HG03378 (cell line): ENCODE results near the gene OGT.
"Not testable (repeated sequence)": the region's sequence is repeated elsewhere in the genome, so short reads cannot be mapped to it uniquely, and the experiment has no call there.

Experiments used
- ATAC-seq: cut with Tn5 transposase; IDR thresholded peaks from one replicate; pipeline ENCODE4 v1.9.1; 2021; ENCODE audit warnings: mild to moderate bottlenecking, moderate library complexity; ENCODE audit not compliant: unreplicated experiment

The OGT gene

GRCh38 chrX:71537743-71538142 is 4.8 kb downstream of the OGT start:
- ATAC-seq: no peak

GRCh38 chrX:71540801-71541200 is 7.9 kb downstream of the OGT start:
- ATAC-seq: peak; percentile 18

- ATAC-seq: peak; percentile 85
Measured at GRCh38 chrX:71541210-71542022, 8.5 kb downstream of the OGT start.

DNA sequence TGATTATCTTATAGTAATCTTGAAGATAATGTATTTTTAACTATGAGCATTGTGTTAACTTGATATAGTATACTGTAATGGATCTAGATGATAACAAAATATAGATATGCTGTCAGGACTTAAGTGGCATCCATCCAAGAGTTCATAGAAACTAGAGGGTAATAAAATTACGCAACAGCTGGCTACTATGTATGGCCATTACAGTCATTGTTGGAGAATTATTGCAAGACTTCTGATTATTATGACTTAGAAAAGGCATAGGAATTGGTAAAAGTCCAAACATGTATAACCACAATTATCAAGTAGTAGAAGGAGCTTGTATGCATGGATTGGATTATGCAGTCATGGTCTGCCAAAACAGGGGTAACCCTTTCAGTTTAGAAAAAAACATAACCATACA is 9.5 kb downstream of the OGT start:
- no peak for ATAC-seq

DNA sequence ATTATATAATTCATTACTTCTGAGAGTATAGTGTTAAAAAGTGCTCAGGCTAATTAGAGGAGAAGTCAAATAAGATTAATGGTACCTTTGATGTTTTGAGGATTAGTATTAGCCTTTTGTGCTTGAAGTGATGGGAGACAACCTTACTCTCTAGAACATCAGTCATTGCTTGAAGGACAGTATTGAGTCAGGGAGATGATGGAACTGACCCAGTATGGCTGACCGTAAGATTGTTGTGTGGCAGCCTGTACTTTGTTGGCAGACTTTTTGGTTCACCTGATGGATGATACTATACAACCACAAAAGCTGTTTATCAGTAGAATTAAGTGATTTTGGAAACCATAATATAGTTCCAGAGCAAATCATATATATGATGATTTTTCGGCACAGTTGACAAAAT is 9.9 kb downstream of the OGT start:
- no peak for ATAC-seq

DNA sequence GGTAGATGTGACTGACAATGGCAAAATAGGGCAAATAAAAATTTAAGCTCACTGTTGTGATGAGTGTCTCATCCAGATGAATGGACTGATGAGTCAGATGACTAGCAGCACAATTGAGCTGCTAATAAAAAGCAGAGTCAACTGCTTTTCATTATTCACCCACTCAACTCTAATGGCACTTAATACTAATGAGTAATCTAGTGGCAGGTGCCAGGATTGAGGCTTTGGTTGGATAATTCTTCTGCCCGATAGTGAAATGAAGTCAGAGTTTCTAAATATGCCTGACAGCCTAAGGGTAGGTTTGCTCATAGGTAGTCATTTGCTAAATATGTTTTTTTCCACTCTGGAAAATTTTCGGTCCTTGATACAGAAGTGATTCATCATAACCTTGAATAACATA is 10.4 kb downstream of the OGT start:
- no peak for ATAC-seq

GRCh38 chrX:71545364-71545763 is 12.5 kb downstream of the OGT start:
- no peak for ATAC-seq

DNA sequence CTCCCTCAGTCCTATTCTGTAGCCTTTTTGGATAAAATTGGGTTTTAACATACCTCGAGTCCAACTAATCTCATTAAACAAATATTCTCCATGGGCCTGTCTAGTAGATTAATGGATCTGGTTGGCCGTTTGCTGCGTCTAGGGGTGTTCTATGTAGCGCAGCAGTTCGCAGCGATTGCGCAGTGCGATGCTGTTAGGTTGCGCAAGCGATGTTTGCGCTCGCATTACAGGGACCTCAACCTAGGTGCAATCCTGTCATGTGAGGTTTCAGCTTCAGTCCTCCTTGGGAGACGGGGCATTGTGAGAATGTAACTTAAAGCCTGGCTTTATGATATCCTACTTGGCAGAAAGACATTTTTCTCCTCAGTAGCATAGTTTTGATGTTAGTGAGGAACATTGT is 14.0 kb downstream of the OGT start:
- no peak for ATAC-seq

GRCh38 chrX:71547339-71547738 is 14.4 kb downstream of the OGT start:
- ATAC-seq: no peak

- ATAC-seq: no peak
Measured at GRCh38 chrX:71549986-71550385, 17.1 kb downstream of the OGT start.

DNA sequence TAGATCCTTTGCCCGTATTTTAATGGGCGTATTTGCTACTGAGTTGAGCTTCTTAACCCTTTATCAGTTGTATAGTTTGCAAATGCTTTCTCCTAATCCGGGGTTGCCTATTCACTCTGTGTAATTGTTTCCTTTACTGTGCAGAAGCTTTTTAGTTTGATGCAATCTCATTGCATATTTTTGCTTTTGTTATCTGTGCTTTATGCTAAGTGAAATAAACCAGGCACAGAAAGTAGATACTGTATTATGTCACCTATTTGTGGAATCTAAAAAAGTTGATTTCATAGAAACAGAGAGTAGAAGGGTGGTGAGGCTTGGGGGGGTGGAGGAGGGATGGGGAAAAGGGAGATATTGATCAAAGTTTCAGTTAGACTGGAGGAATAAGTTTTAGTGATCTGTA is 17.7 kb downstream of the OGT start:
- no peak for ATAC-seq

DNA sequence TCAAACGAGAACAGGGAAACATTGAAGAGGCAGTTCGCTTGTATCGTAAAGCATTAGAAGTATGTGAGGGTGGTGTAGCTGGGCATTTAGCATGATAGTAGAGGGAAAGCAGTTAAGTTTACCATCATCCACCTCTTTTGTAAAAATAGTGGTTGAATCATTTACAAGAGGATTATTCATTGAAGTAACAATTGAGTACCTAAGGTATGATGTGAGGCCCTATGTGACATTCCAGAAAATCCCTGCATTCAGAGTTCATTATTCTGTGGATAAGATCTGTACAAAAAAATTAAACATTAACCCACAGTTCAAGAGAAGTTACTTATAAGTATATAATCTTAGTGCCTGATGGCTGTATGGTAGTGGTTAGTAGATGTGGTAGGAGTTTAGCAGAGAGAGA is 23.1 kb downstream of the OGT start:
- ATAC-seq: no peak

- no peak for ATAC-seq
Measured at GRCh38 chrX:71558920-71559319, 26.0 kb downstream of the OGT start.

DNA sequence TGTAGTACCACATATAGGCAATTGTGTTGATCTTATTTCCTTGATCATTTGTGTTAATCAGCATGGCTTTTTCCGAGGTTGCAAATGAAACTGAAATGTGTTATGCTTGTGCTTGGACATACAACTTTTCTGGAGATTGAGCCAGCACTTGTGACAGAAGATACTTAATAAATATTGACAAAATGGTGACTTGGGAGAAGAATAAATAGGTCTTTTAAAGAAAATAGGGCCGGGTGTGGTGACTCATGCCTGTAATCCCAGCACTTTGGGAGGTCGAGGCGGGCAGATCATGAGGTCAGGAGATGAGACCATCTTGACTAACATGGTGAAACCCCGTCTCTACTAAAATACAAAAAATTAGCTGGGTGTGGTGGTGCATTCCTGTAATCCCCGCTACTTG is 26.9 kb downstream of the OGT start:
- not testable (repeated sequence) for ATAC-seq

- ATAC-seq: no peak
Measured at GRCh38 chrX:71563921-71564320, 31.0 kb downstream of the OGT start.

DNA sequence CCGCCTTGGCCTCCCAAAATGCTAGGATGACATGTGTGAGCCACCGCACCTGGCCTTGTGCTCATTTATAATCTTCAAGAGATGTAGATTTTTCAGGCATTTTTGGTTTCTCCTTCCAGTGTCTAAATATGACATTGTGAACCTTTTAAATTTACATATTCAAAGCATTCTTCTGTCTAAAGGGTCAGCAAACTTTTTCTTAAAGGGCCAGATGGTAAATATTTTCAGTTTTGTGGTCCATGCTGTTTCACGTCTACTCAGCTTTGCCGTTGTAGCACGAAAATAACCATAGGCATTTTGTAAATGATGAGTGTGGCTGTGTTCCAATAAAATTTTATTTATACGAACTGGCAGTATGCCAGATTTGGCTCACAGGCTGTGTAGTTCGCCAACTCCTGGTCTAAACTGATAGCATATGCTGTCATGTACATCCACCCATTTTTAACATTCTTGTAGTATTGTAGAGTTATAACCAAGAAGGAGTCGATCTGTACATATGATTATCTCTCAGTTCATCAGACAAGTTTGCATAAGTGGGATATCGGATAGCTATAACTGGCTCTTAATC is 32.7 kb downstream of the OGT start:
- ATAC-seq: no peak

DNA sequence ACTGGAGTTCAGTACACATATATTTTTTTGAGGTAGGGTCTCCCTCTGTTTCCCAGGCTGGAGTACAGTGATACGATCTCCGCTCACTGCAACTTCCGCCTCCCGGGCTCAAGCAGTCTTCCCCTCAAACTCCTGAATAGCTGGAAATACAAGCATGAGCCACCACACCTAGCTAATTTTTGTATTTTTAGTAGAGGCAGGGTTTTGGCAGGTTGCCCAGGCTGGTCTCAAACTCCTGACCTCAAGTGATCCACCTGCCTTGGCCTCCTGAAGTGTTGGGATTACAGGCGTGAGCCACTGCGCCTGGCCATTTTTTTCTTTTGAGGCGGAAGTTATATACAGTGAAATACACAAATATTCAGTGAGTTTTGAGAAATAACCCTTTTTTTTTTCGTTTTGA is 38.5 kb downstream of the OGT start:
- ATAC-seq: not testable (repeated sequence)

GRCh38 chrX:71573590-71573989 is 40.7 kb downstream of the OGT start:
- no peak for ATAC-seq

- ATAC-seq: no peak
Measured at GRCh38 chrX:71577682-71578081, 44.8 kb downstream of the OGT start.

GRCh38 chrX:71578253-71579135 is 45.6 kb downstream of the OGT start, which contains the start of gene GCNA:
GCNA (plus strand) TSS chrX:71578437; CDS start chrX:71580822, 2,385 bp downstream.
- no peak for ATAC-seq

DNA sequence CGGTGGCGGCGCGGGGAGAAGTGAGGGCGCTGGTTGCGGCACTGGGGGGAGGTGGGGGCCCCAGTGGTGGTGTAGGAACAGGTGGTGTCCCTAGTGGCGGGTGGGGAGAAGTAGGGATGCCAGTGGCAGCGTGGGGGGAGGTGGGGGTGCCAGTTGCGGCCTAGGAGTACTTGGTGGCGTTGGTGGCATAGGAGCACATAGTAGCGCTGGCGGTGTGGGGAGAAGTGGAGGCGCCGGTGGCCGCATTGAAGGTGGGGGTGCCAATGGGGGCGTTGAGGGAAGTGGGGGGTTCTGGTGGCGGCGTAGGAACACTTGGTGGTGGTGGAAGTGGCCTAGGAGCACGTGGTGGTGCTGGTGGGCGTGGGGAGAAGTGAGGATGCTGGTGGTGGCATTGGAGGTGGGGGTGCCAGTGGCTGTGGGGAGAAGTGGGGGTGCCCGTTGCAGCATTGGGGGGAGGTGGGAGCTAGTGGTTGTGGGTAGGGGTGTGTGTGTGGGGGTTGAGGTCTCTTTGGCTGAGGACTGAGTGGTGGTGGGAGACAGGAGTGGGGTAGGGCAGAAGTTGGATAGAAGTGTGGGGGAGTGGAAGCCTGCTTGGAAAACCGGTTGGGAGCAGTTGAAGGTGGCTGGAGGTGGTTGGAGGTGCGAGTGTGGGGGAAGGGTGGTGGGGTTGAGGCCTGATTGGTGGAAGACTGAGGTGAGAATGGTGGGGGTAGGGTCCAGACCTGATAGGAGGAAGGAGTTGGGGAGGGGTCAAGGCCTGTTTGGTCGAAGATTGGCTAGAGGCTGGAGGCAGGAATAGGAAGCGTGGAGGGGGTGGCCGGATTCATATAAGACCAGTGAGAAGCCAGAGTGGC is 46.5 kb downstream of the OGT start:
- no peak for ATAC-seq
